ENCODE results near the gene NGEF.

- TF ChIP-seq, protein P1, sequence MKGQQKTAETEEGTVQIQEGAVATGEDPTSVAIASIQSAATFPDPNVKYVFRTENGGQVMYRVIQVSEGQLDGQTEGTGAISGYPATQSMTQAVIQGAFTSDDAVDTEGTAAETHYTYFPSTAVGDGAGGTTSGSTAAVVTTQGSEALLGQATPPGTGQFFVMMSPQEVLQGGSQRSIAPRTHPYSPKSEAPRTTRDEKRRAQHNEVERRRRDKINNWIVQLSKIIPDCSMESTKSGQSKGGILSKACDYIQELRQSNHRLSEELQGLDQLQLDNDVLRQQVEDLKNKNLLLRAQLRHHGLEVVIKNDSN (IDR thresholded peaks at IDR 0.05; ENCODE audit: borderline replicate concordance, low read depth): no peak
- TF ChIP-seq, protein P2, sequence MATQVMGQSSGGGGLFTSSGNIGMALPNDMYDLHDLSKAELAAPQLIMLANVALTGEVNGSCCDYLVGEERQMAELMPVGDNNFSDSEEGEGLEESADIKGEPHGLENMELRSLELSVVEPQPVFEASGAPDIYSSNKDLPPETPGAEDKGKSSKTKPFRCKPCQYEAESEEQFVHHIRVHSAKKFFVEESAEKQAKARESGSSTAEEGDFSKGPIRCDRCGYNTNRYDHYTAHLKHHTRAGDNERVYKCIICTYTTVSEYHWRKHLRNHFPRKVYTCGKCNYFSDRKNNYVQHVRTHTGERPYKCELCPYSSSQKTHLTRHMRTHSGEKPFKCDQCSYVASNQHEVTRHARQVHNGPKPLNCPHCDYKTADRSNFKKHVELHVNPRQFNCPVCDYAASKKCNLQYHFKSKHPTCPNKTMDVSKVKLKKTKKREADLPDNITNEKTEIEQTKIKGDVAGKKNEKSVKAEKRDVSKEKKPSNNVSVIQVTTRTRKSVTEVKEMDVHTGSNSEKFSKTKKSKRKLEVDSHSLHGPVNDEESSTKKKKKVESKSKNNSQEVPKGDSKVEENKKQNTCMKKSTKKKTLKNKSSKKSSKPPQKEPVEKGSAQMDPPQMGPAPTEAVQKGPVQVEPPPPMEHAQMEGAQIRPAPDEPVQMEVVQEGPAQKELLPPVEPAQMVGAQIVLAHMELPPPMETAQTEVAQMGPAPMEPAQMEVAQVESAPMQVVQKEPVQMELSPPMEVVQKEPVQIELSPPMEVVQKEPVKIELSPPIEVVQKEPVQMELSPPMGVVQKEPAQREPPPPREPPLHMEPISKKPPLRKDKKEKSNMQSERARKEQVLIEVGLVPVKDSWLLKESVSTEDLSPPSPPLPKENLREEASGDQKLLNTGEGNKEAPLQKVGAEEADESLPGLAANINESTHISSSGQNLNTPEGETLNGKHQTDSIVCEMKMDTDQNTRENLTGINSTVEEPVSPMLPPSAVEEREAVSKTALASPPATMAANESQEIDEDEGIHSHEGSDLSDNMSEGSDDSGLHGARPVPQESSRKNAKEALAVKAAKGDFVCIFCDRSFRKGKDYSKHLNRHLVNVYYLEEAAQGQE (IDR thresholded peaks at IDR 0.05; ENCODE audit: low read depth, low read length): no peak
- TF ChIP-seq SMC3 (IDR thresholded peaks at IDR 0.05; ENCODE audit: low read depth, low read length) (no peak), GABPA (IDR thresholded peaks at IDR 0.05; ENCODE audit: low read depth) (no peak), NFIC (IDR thresholded peaks at IDR 0.05; ENCODE audit: borderline replicate concordance) (no peak), TEAD4 (IDR thresholded peaks at IDR 0.05; ENCODE audit: borderline replicate concordance, insufficient read depth) (no peak), EP300 (IDR thresholded peaks at IDR 0.05; ENCODE audit: borderline replicate concordance in 1 of 2, low read depth in 1 of 2, low read length in 1 of 2) (no peak), FOXJ3 (CRISPR knock-in tag; IDR thresholded peaks at IDR 0.05) (no peak), POLR2AphosphoS5 (IDR thresholded peaks at IDR 0.05; ENCODE audit: low read depth, low read length) (no peak), EZH2phosphoT487 (IDR thresholded peaks at IDR 0.05; ENCODE audit: borderline replicate concordance, low read depth) (no peak)
Measured at GRCh38 chr2:232900811-232901735, 112.0 kb downstream of the NGEF start.
